GM18505 (cell line): ENCODE measurements around the gene MYCN.
"Not testable (repeated sequence)": the region's sequence is repeated elsewhere in the genome, so short reads cannot be mapped to it uniquely, and the experiment has no call there.

Experiments used
- ATAC-seq: cut with Tn5 transposase; IDR thresholded peaks from one replicate; pipeline ENCODE4 v1.9.1; 2021; ENCODE audit not compliant: unreplicated experiment
- POLR2A ChIP-seq: IDR thresholded peaks from 4 replicates; pipeline ENCODE4 v1.6.1; 2011; ENCODE audit warnings: borderline replicate concordance; ENCODE audit not compliant: insufficient read depth, insufficient read length; ENCODE audit errors: extremely low read depth

MYCN gene

GRCh38 chr2:15956751-15957736, 16.7 kb downstream of the MYCN start:
- TF ChIP-seq POLR2A: no peak
- no peak for ATAC-seq

GRCh38 chr2:15957881-15958713, 17.7 kb downstream of the MYCN start:
- no peak for TF ChIP-seq POLR2A
- ATAC-seq: no peak

GRCh38 chr2:15959331-15960153, 19.2 kb downstream of the MYCN start:
- no peak for ATAC-seq
- TF ChIP-seq POLR2A: no peak

GRCh38 chr2:15960154-15960520, 19.8 kb downstream of the MYCN start:
- not testable (repeated sequence) for ATAC-seq

GRCh38 chr2:15963109-15963976, 23.0 kb downstream of the MYCN start:
- ATAC-seq: not testable (repeated sequence)

- ATAC-seq: no peak
- no peak for TF ChIP-seq POLR2A
Measured at GRCh38 chr2:15963977-15964670, 23.8 kb downstream of the MYCN start.

- ATAC-seq: no peak
- no peak for TF ChIP-seq POLR2A
Measured at GRCh38 chr2:15964936-15965563, 24.7 kb downstream of the MYCN start.

- ATAC-seq: no peak
- TF ChIP-seq POLR2A: no peak
Measured at GRCh38 chr2:15965564-15966019, 25.2 kb downstream of the MYCN start.

GRCh38 chr2:15967415-15968279, 27.3 kb downstream of the MYCN start:
- ATAC-seq: no peak
- TF ChIP-seq POLR2A: no peak

GRCh38 chr2:15968280-15969178, 28.2 kb downstream of the MYCN start:
- ATAC-seq: no peak
- no peak for TF ChIP-seq POLR2A
